IPS-NIHi11 (cell line): ENCODE measurements around the gene WDR37.
A peak's percentile ranks its signal among the peaks of the same experiment; 100 is the strongest.
"Not testable (repeated sequence)": the region's sequence is repeated elsewhere in the genome, so short reads cannot be mapped to it uniquely, and the experiment has no call there.

Source experiments
- DNase-seq: peaks from one replicate; pipeline ENCODE4 v3.0.0; 2012; ENCODE audit warnings: mixed read lengths, low spot score

Gene WDR37

GRCh38 chr10:1107679-1108078, 51.5 kb downstream of the WDR37 start:
- DNase-seq = no peak

GRCh38 chr10:1109795-1110673, 53.8 kb downstream of the WDR37 start:
- peak; percentile 84 for DNase-seq

GRCh38 chr10:1110674-1111119, 54.5 kb downstream of the WDR37 start:
- DNase-seq = no peak

DNA sequence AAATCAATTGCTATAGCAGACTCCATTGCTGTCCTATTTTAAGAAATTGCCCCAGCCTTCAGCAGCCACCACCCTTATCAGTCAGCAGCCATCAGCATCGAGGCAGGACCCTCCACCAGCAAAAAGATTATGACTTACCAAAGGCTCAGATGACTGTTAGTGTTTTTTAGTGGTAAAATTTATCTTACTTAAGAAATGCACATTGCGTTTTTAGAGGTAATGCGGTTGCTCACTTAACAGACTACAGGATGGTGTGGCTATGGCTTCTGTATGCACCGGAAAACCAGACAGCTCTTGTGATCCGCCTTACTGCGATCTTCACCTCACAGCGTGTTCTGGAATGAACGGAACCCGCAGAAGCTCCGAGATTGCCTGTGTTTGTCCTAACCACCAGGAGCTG, 58.1 kb downstream of the WDR37 start:
- DNase-seq = no peak

- DNase-seq = no peak
Observed at GRCh38 chr10:1114719-1115606, 58.8 kb downstream of the WDR37 start.

DNA sequence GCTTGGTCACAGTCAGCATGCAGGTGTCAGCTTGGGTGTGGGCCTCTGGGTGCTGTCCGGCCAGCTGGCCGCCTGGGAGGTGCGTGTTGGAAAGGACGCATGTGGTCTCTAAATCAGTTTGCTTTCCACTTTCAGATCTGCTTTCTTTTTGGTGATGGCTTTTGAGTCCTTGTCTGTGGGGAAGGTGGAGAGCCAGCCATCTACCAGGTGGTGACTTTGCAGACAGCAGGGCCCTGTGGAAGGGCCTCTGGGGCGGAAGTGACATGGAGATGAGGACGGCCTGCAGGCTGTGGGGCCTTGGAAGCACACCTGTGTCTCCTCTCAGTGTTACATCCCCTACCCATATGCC, 59.4 kb downstream of the WDR37 start:
- DNase-seq = no peak

DNA sequence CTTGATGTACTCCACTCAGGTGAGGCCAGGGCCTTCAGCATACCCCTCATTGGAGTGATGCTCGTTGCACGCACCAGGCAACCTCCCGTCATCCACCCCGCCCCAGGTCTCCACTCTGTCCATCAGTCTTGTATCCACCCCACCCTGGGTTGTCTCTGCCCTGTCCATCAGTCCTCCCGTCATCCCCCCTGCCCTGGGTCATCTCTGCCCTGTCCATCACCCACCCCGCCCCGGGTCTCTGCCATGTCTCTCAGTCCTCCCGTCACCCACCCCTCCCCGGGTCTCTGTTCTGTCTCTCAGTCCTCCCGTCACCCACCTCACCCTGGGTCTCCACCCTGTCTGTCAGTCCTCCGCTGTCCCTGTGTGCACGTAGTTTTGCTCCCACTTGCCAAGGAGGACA, 59.9 kb downstream of the WDR37 start:
- DNase-seq = no peak

DNA sequence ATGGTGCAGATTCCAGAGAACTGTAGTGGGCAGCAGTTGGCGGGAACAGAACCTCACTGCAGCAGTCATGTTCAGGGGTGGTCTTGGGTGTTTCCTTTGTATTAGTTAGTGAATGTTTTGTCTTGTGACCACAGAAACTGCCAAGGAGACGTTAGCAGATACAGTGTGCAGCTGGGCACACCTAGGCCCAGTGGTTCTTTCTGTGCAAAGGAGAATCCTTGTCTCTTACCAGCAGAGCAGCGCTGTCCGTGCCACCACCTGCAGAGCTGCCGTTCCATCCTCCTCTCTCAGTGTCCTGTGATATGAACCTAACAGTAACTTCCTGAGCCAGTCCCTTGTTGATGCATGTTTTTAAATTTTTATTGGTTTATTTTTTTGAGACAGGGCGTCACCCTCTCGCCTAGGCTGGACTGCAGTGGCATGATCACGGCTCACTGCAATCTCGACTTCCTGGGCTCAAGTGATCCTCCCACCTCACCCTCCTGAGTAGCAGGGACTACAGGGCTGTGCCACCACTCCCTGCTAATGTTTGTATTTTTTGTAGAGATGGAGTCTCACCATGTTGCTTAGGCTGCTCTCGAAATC, 60.6 kb downstream of the WDR37 start:
- no peak for DNase-seq

GRCh38 chr10:1117651-1118050, 61.5 kb downstream of the WDR37 start:
- DNase-seq = no peak

- DNase-seq = not testable (repeated sequence)
Observed at GRCh38 chr10:1118318-1118717, 62.1 kb downstream of the WDR37 start.

DNA sequence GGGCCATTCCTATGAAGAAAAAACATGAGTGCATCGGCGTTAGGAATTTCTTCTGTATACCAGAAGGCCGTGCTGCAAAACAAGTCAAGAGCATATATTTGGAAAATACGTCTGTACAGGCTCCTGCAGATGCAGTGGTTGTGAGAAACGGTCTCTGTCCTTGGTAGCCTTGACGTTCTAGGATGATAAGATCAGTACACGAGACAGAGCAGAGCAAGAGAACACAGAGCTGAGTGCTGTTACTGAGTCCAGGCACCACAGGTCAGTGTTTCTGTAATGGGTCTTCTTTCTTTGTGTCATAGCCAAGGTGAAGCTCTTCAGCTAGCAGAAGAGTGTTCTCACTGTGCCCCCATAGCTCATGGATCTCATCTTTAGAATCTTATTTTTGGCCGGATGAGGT, 62.8 kb downstream of the WDR37 start:
- DNase-seq = no peak

- DNase-seq = no peak
Observed at GRCh38 chr10:1119501-1119900, 63.3 kb downstream of the WDR37 start.

DNA sequence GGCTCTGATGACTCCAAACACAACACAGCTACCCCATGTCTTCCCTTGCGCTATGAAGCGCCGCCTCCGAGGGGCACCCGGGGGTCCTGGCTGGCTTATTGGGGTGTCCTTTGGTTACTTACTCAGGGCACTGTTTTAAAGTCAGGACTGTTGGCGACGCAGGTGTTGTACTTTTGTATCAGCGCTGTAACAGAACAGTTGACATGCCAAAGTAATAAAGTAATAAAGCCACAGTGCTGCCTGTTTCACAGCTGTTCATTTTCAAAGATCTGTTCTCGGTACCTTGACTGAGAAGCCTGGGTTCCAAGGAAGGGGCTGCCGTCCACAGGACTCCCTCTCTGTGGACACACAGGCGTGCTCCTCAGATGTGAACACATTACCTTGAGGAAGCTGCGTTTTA, 64.1 kb downstream of the WDR37 start:
- DNase-seq = no peak

GRCh38 chr10:1120801-1121211, 64.6 kb downstream of the WDR37 start:
- no peak for DNase-seq

GRCh38 chr10:1121271-1121970, 65.2 kb downstream of the WDR37 start:
- DNase-seq = no peak

- DNase-seq = no peak
Observed at GRCh38 chr10:1122349-1122748, 66.2 kb downstream of the WDR37 start.

DNA sequence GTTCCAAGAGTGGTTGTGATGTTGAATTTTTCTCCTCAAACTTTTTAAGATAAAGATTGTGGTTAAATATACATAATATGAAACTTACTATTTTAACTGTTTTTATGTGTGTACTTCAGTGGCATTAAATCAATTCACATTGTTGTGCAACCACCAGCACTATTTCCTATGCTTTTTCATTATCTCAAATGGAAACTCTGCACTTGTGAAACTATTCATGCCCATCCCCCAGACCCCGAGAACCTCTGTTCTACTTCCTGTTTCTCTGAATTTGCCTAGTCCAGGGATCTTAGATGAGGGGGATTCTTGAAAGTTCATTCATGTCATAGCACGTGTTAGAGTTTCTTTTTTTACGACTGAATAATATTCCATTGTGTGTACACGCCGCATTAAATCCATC, 67.0 kb downstream of the WDR37 start:
- no peak for DNase-seq

GRCh38 chr10:1123972-1124371, 67.8 kb downstream of the WDR37 start:
- DNase-seq = no peak

GRCh38 chr10:1124796-1125195, 68.6 kb downstream of the WDR37 start:
- no peak for DNase-seq

- DNase-seq = no peak
Observed at GRCh38 chr10:1126461-1126860, 70.3 kb downstream of the WDR37 start.

- no peak for DNase-seq
Observed at GRCh38 chr10:1127629-1128028, 71.4 kb downstream of the WDR37 start.

DNA sequence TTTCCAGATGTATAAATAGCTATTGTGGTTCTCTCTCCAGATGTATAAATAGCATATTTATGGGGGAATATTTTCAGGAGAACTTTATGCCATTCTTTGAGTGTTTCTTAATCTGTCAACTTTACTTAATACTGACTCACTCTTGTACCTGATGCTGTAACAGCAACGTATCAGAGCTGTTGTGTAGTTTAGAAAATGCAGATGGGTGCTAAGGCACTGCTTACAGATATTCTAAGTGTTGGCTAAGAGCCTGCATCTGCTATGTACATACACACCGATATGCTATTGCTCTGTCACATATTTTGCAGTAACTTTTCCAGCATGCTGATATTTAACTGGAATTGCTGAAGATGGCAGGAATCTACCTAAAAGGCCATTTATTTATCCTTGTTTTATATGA, 71.9 kb downstream of the WDR37 start:
- no peak for DNase-seq
